Measurements from ENCODE around the gene SALL4. TPM values are rescaled to one million over a fixed set of nuclear protein-coding genes. Genes with fewer than 3 reads are reported as not detected.
"Not testable (repeated sequence)": the region's sequence is repeated elsewhere in the genome, so short reads cannot be mapped to it uniquely, and the experiment has no call there.

SALL4 gene
- total RNA-seq, 4 donors from 2014 or later, result 0.08 to 0.89 (median 0.59) TPM; not detected in 1

DNA sequence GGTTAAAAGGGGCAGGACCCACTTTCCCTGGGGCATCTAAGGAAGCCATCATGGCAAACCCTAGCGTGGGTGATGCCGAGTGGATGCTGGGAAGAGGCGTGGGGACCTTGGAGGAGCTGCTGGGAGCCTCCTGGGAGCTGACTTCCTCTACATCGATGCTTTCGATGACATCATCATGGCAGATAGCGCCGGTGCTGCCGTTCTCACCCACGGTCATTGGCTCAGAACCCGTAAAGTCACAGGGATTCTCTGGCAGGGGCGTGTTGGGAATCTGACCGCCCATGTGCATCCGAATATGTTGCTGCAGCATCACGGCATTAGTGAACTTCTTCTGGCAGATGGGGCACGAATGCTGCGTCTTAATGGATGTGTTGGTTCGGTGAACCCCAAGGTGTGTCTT is 12.1 kb downstream of the SALL4 start:
- no peaks in the 10 kb centered on the region for H3K9me3 ChIP-seq
- 95% methylated on average over 13 of the region's 17 CpGs for WGBS
- H3K27ac ChIP-seq, result no peak overlapping the region
- H3K4me3 ChIP-seq, result no peak overlapping the region
- H3K36me3 ChIP-seq, result no peaks in the 10 kb centered on the region
- DNase-seq (ENCODE audit: low spot score in 2 of 2), result no peak
- TF ChIP-seq POLR2AphosphoS5 (IDR thresholded peaks at IDR 0.05), result no peak
- TF ChIP-seq POLR2A (IDR thresholded peaks at IDR 0.05), result no peak
- no peak for TF ChIP-seq EP300 (IDR thresholded peaks at IDR 0.05)
- TF ChIP-seq, protein P1, sequence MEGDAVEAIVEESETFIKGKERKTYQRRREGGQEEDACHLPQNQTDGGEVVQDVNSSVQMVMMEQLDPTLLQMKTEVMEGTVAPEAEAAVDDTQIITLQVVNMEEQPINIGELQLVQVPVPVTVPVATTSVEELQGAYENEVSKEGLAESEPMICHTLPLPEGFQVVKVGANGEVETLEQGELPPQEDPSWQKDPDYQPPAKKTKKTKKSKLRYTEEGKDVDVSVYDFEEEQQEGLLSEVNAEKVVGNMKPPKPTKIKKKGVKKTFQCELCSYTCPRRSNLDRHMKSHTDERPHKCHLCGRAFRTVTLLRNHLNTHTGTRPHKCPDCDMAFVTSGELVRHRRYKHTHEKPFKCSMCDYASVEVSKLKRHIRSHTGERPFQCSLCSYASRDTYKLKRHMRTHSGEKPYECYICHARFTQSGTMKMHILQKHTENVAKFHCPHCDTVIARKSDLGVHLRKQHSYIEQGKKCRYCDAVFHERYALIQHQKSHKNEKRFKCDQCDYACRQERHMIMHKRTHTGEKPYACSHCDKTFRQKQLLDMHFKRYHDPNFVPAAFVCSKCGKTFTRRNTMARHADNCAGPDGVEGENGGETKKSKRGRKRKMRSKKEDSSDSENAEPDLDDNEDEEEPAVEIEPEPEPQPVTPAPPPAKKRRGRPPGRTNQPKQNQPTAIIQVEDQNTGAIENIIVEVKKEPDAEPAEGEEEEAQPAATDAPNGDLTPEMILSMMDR (IDR thresholded peaks at IDR 0.05), result no peak
- H3K4me1 ChIP-seq, result no peaks in the 10 kb centered on the region
- H3K27me3 ChIP-seq, result peaks cover 4% of the 10 kb centered on the region

DNA sequence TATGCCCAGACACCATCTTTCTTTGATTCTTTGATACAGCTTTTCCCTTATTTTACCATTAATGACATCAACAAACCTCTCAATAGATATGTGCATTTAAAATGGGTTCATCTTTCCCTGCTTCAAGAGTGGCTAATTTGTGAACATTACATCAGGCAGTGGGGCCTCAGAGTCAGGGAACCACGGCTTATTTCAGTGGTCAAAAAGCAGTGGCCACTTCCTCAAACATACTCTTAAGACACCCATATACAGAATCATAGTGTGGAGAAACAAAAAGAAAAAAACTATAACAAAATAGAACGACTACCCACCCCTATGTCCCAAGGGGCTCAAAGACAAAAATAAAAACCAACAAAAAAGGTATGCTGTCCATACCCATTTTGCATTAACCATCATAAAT is 12.9 kb downstream of the SALL4 start:
- no peaks in the 10 kb centered on the region for H3K36me3 ChIP-seq
- H3K4me3 ChIP-seq, result no peak overlapping the region
- H3K27me3 ChIP-seq, result peaks cover 4% of the 10 kb centered on the region
- no peak overlapping the region for H3K27ac ChIP-seq
- WGBS, result 82% methylated on average over 2 of the region's 2 CpGs
- DNase-seq (ENCODE audit: low spot score in 2 of 2), result no peak
- TF ChIP-seq, protein P1 (IDR thresholded peaks at IDR 0.05), result no peak
- TF ChIP-seq POLR2A (IDR thresholded peaks at IDR 0.05) (no peak), POLR2AphosphoS5 (IDR thresholded peaks at IDR 0.05) (no peak), EP300 (IDR thresholded peaks at IDR 0.05) (no peak)
- no peaks in the 10 kb centered on the region for H3K4me1 ChIP-seq
- no peaks in the 10 kb centered on the region for H3K9me3 ChIP-seq

DNA sequence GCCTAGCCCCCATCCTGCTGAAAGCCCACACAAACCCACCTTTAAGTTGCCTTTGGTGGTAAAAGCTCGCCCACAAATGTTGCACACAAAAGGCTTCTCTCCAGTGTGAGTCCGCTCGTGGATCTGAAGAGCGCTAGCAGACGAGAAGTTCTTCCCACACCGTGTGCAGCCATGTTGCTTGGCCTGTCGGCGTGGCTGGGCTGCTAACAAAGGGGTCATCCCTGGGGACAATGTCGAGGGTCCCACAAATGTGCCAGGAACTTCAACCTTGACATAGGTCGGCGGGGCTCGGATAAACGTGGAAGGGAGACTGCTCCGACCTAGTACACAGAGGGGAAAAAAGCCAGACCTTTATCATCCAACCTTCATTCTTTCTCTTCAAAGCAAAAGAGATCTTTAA is 13.5 kb downstream of the SALL4 start:
- TF ChIP-seq POLR2AphosphoS5 (IDR thresholded peaks at IDR 0.05) (no peak), POLR2A (IDR thresholded peaks at IDR 0.05) (no peak), EP300 (IDR thresholded peaks at IDR 0.05) (no peak)
- TF ChIP-seq, protein P1 (IDR thresholded peaks at IDR 0.05), result no peak
- no peak for DNase-seq (ENCODE audit: low spot score in 2 of 2)
- Histone ChIP-seq H3K4me1 (no peaks in the 10 kb centered on the region), H3K9me3 (no peaks in the 10 kb centered on the region), H3K36me3 (no peaks in the 10 kb centered on the region), H3K27ac (no peak overlapping the region), H3K27me3 (peaks cover 2% of the 10 kb centered on the region), H3K4me3 (no peak overlapping the region)
- 97% methylated on average over 14 of the region's 14 CpGs for WGBS

DNA sequence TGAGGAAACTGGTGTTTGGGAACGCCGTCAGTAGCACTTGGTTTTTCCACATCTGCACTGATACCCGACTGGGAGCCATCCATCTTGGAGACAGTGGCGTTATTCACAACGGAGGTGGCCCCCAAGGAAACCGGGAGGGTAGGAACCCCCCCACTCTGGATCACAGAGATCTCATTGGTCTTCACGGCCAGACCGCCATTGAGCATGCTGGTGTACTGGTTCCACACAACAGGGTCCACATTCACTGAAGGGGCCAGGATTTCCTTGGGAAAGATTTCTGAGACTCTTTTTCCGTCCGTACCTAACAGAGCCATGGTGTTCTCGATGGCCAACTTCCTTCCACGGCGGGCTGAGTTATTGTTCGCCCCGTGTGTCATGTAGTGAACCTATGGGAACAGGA is 18.0 kb downstream of the SALL4 start:
- DNase-seq (ENCODE audit: low spot score in 2 of 2), result no peak
- no peaks in the 10 kb centered on the region for H3K4me1 ChIP-seq
- no peak for TF ChIP-seq EP300 (IDR thresholded peaks at IDR 0.05)
- TF ChIP-seq, protein P1 (IDR thresholded peaks at IDR 0.05), result no peak
- no peak for TF ChIP-seq POLR2A (IDR thresholded peaks at IDR 0.05)
- no peak for TF ChIP-seq POLR2AphosphoS5 (IDR thresholded peaks at IDR 0.05)
- no peak overlapping the region for H3K27ac ChIP-seq
- H3K4me3 ChIP-seq, result no peak overlapping the region
- H3K36me3 ChIP-seq, result no peaks in the 10 kb centered on the region
- 87% methylated on average over 15 of the region's 15 CpGs for WGBS
- H3K27me3 ChIP-seq, result no peaks in the 10 kb centered on the region
- no peaks in the 10 kb centered on the region for H3K9me3 ChIP-seq

DNA sequence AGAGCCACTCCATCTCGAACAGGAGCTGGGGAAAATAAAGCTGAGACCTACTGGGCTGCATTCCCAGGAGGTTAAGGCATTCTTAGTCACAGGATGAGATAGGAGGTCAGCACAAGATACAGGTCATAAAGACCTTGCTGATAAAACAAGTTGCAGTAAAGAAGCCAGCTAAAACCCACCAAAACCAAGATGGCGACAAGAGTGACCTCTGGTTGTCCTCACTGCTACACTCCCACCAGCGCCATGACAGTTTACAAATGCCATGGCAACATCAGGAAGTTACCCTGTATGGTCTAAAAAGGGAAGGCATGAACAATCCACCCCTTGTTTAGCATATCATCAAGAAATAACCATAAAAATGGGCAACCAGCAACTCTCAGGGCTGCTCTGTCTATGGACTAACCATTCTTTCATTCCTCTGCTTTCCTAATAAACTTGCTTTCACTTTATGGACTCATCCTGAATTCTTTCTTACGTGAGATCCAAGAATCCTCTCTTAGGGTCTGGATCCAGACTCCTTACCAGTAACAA is 24.0 kb downstream of the SALL4 start:
- not testable (repeated sequence) for H3K27me3 ChIP-seq; H3K4me3 ChIP-seq; H3K36me3 ChIP-seq; H3K4me1 ChIP-seq; DNase-seq (ENCODE audit: low spot score in 2 of 2); H3K27ac ChIP-seq; H3K9me3 ChIP-seq
- WGBS, result 94% methylated on average over 4 of the region's 4 CpGs

DNA sequence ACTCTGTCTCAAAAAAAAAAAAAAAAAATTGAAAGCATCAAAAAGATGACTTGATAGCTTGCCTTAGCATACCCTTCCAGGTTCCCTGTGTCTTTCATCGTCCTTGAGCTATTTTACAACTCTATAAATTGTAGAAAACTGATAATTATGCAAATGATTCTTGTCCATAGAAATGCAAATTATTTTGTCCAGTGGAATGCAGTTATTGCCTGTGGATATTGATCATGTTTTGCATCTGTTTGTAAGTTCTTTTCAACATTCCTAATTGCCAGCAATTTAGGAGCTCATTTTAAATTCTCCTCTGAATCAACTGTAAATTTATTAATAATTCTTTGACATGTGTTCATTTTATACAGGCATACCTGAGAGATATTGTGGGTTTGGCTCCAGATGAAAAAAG is 27.1 kb downstream of the SALL4 start:
- WGBS, result 81% methylated on average over 1 of the region's 1 CpG
- Histone ChIP-seq H3K36me3 (no peaks in the 10 kb centered on the region), H3K27ac (no peak overlapping the region), H3K27me3 (no peaks in the 10 kb centered on the region), H3K4me3 (no peak overlapping the region), H3K9me3 (peaks cover 5% of the 10 kb centered on the region), H3K4me1 (no peaks in the 10 kb centered on the region)
- TF ChIP-seq, protein P1 (IDR thresholded peaks at IDR 0.05), result no peak
- TF ChIP-seq POLR2A (IDR thresholded peaks at IDR 0.05) (no peak), POLR2AphosphoS5 (IDR thresholded peaks at IDR 0.05) (no peak), EP300 (IDR thresholded peaks at IDR 0.05) (no peak)
- no peak for DNase-seq (ENCODE audit: low spot score in 2 of 2)
